Activated CD8-positive, alpha-beta memory T cell treated with anti-CD3 and anti-CD28 coated beads, Interleukin-2, amount 50 U/mL, for 1 hour (primary cell): ENCODE measurements around the gene PERM1.

Source experiments
- DNase-seq: peaks from one replicate; pipeline ENCODE4 v3.0.0-alpha.2; 2020; ENCODE audit errors: extremely low read depth

Gene PERM1

GRCh38 chr1:965526-966134 lies 16.3 kb downstream of the PERM1 start:
- DNase-seq = no peak

GRCh38 chr1:964691-965525 lies 17.0 kb downstream of the PERM1 start:
- DNase-seq = no peak

GRCh38 chr1:963746-964525 lies 18.0 kb downstream of the PERM1 start:
- no peak for DNase-seq

- no peak for DNase-seq
These were observed 18.6 kb downstream of the PERM1 start for GRCh38 chr1:963301-963651.

- DNase-seq = no peak
These were observed 19.3 kb downstream of the PERM1 start for GRCh38 chr1:962381-963300.

- DNase-seq = no peak
These were observed 20.7 kb downstream of the PERM1 start for GRCh38 chr1:961132-961669.

- DNase-seq = peak; percentile 13
These were observed 21.3 kb downstream of the PERM1 start, which contains the start of gene KLHL17 for GRCh38 chr1:960363-961131. Gene KLHL17, plus strand, starts transcription at chr1:960584. Its CDS starts 110 bp downstream, at chr1:960694.

GRCh38 chr1:959731-960362 lies 22.0 kb downstream of the PERM1 start:
- DNase-seq = no peak

GRCh38 chr1:958823-959730 lies 22.8 kb downstream of the PERM1 start, which contains the start of gene NOC2L:
Gene NOC2L, minus strand, starts transcription at chr1:959256. Its CDS starts 16 bp downstream, at chr1:959240.
- peak; percentile 71 for DNase-seq

- DNase-seq = no peak
These were observed 25.3 kb downstream of the PERM1 start for GRCh38 chr1:956636-957035.

GRCh38 chr1:955474-955873 lies 26.4 kb downstream of the PERM1 start:
- DNase-seq = no peak

GRCh38 chr1:954927-955326 lies 27.0 kb downstream of the PERM1 start:
- no peak for DNase-seq

- no peak for DNase-seq
These were observed 28.2 kb downstream of the PERM1 start for GRCh38 chr1:953524-954320.

- DNase-seq = no peak
These were observed 29.3 kb downstream of the PERM1 start for GRCh38 chr1:952603-953002.

GRCh38 chr1:952201-952600 lies 29.7 kb downstream of the PERM1 start:
- no peak for DNase-seq

GRCh38 chr1:951364-951763 lies 30.5 kb downstream of the PERM1 start:
- DNase-seq = no peak

GRCh38 chr1:950881-951280 lies 31.0 kb downstream of the PERM1 start:
- no peak for DNase-seq

- DNase-seq = no peak
These were observed 31.6 kb downstream of the PERM1 start for GRCh38 chr1:950268-950667.
